Measurements from ENCODE around the gene PRICKLE3. TPM values are rescaled to one million over a fixed set of nuclear protein-coding genes. Genes with fewer than 3 reads are reported as not detected.

Gene PRICKLE3
- total and polyA plus RNA-seq, 2 of the 4 experiments (the other 2 are of a cell fraction) = 3.4 to 6.4 TPM

Small RNA genes within 50 kb of the gene (microRNA-seq; reads per million reads assigned to microRNA genes)
- not detected for gene RN7SL262P (ENCODE audit: insufficient read depth, insufficient read length)

Small RNA genes within 50 kb of the gene (small RNA-seq; reads per million reads assigned to genes)
- gene RN7SL262P = 0 reads per million in 5 experiments

Other genes starting within 250 kb of the PRICKLE3 start
- 30.6 and 31.7 TPM in 2 replicates for gene OTUD5, start 228.8 kb downstream of the PRICKLE3 start, total RNA-seq (2012; rRNA removed)
- 48.3 and 50.4 TPM in 2 replicates for gene OTUD5, start 228.8 kb downstream of the PRICKLE3 start, polyA plus RNA-seq (2012; rRNA removed)
- 0.28 and 0.36 TPM in 2 replicates for gene KCND1, start 214.5 kb downstream of the PRICKLE3 start, total RNA-seq (2012; rRNA removed)
- 1.8 and 1.9 TPM in 2 replicates for gene KCND1, start 214.5 kb downstream of the PRICKLE3 start, polyA plus RNA-seq (2012; rRNA removed)
- gene GRIPAP1, start 184.1 kb downstream of the PRICKLE3 start, total RNA-seq (2012; rRNA removed) = 17.9 and 20.8 TPM in 2 replicates
- gene GRIPAP1, start 184.1 kb downstream of the PRICKLE3 start, polyA plus RNA-seq (2012; rRNA removed) = 21.4 and 25.0 TPM in 2 replicates
- gene TFE3, start 143.0 kb downstream of the PRICKLE3 start, total RNA-seq (2012; rRNA removed) = 23.9 and 24.4 TPM in 2 replicates
- gene TFE3, start 143.0 kb downstream of the PRICKLE3 start, polyA plus RNA-seq (2012; rRNA removed) = 40.5 and 43.6 TPM in 2 replicates
- under 0.01 and 0.18 TPM in 2 replicates for gene CCDC120, start 127.4 kb downstream of the PRICKLE3 start, total RNA-seq (2012; rRNA removed)
- 2.0 and 2.2 TPM in 2 replicates for gene CCDC120, start 127.4 kb downstream of the PRICKLE3 start, polyA plus RNA-seq (2012; rRNA removed)
- gene PRAF2, start 112.4 kb downstream of the PRICKLE3 start, total RNA-seq (2012; rRNA removed) = 3.8 and 5.0 TPM in 2 replicates
- gene PRAF2, start 112.4 kb downstream of the PRICKLE3 start, polyA plus RNA-seq (2012; rRNA removed) = 65.5 and 71.1 TPM in 2 replicates
- 25.3 and 40.7 TPM in 2 replicates for gene WDR45, start 106.5 kb downstream of the PRICKLE3 start, total RNA-seq (2012; rRNA removed)
- 67.4 and 71.5 TPM in 2 replicates for gene WDR45, start 106.5 kb downstream of the PRICKLE3 start, polyA plus RNA-seq (2012; rRNA removed)
- gene GPKOW, start 62.6 kb downstream of the PRICKLE3 start, total RNA-seq (2012; rRNA removed) = 17.5 and 19.7 TPM in 2 replicates
- gene GPKOW, start 62.6 kb downstream of the PRICKLE3 start, polyA plus RNA-seq (2012; rRNA removed) = 23.7 and 25.7 TPM in 2 replicates
- 0.56 and 0.72 TPM in 2 replicates for gene MAGIX, start 23.6 kb downstream of the PRICKLE3 start, total RNA-seq (2012; rRNA removed)
- 1.0 and 1.1 TPM in 2 replicates for gene MAGIX, start 23.6 kb downstream of the PRICKLE3 start, polyA plus RNA-seq (2012; rRNA removed)
- gene PLP2, start 14.5 kb downstream of the PRICKLE3 start, total RNA-seq (2012; rRNA removed) = 22.6 and 29.2 TPM in 2 replicates
- 149 and 156 TPM in 2 replicates for gene PLP2, start 14.5 kb downstream of the PRICKLE3 start, polyA plus RNA-seq (2012; rRNA removed)
- gene SYP, start 13.8 kb upstream of the PRICKLE3 start, total RNA-seq (2012; rRNA removed) = under 0.01 TPM in 1 of 2 replicates, not detected in the other
- gene SYP, start 13.8 kb upstream of the PRICKLE3 start, polyA plus RNA-seq (2012; rRNA removed) = 0.05 and 0.06 TPM in 2 replicates
- gene CACNA1F, start 47.0 kb upstream of the PRICKLE3 start, total RNA-seq (2012; rRNA removed) = not detected in 2 replicates
- gene CACNA1F, start 47.0 kb upstream of the PRICKLE3 start, polyA plus RNA-seq (2012; rRNA removed) = not detected in 2 replicates
- gene CCDC22, start 49.1 kb upstream of the PRICKLE3 start, total RNA-seq (2012; rRNA removed) = 5.3 and 6.8 TPM in 2 replicates
- gene CCDC22, start 49.1 kb upstream of the PRICKLE3 start, polyA plus RNA-seq (2012; rRNA removed) = 10.4 and 11.3 TPM in 2 replicates
- gene FOXP3, start 78.3 kb upstream of the PRICKLE3 start, total RNA-seq (2012; rRNA removed) = not detected in 2 replicates
- gene FOXP3, start 78.3 kb upstream of the PRICKLE3 start, polyA plus RNA-seq (2012; rRNA removed) = 0.05 TPM in 1 of 2 replicates, not detected in the other
- gene PPP1R3F, start 83.4 kb upstream of the PRICKLE3 start, total RNA-seq (2012; rRNA removed) = 0.72 and 1.1 TPM in 2 replicates
- gene PPP1R3F, start 83.4 kb upstream of the PRICKLE3 start, polyA plus RNA-seq (2012; rRNA removed) = 1.7 and 2.1 TPM in 2 replicates
- not detected in 2 replicates for gene GAGE10, start 117.3 kb upstream of the PRICKLE3 start, total RNA-seq (2012; rRNA removed)
- gene GAGE10, start 117.3 kb upstream of the PRICKLE3 start, polyA plus RNA-seq (2012; rRNA removed) = not detected in 2 replicates
- gene GAGE12J, start 135.7 kb upstream of the PRICKLE3 start, total RNA-seq (2012; rRNA removed) = not detected in 2 replicates
- gene GAGE12J, start 135.7 kb upstream of the PRICKLE3 start, polyA plus RNA-seq (2012; rRNA removed) = not detected in 2 replicates
- not detected in 2 replicates for gene GAGE13, start 145.2 kb upstream of the PRICKLE3 start, total RNA-seq (2012; rRNA removed)
- gene GAGE13, start 145.2 kb upstream of the PRICKLE3 start, polyA plus RNA-seq (2012; rRNA removed) = not detected in 2 replicates